Gastrocnemius medialis (tissue), 4 donors: ENCODE measurements around the gene FOXF1.

ENCODE experiments used
- POLR2A ChIP-seq, 2 donors: fragments of 450-650 bp; IDR thresholded peaks; one replicate each; pipeline ENCODE4 v1.6.1; 2017; ENCODE audit warnings: antibody characterized with exemption in 2 of 2, mild to moderate bottlenecking in 2 of 2, moderate library complexity in 2 of 2
- TF ChIP-seq, protein P1 (sequence below), 5 experiments: fragments of 450-650 bp in 3 of 5; fragments of 200-600 bp in 2 of 5; sonication (generic) in 2 of 5; IDR thresholded peaks in 4 of 5; conservative IDR thresholded peaks in 1 of 5; 1 replicate in 4 of 5; 2 replicates in 1 of 5; pipeline ENCODE4 v1.5.1; 2016 to 2019; ENCODE audit warnings: antibody characterized with exemption in 5 of 5, mild to moderate bottlenecking in 3 of 5, moderate library complexity in 3 of 5

DNA sequence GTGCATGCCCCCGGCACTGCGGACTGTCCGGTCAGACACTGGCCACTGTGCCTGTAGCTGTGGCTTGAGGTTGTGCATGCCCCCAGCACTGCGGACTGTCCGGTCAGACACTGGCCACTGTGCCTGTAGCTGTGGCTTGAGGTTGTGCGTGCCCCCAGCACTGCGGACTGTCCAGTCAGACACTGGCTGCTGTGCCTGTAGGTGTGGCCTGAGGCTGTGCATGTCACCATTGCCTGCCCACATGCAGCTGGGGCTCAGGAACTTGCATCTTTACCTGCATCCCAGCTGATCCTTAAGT lies 39.5 kb downstream of the FOXF1 start:
- TF ChIP-seq, protein P1, sequence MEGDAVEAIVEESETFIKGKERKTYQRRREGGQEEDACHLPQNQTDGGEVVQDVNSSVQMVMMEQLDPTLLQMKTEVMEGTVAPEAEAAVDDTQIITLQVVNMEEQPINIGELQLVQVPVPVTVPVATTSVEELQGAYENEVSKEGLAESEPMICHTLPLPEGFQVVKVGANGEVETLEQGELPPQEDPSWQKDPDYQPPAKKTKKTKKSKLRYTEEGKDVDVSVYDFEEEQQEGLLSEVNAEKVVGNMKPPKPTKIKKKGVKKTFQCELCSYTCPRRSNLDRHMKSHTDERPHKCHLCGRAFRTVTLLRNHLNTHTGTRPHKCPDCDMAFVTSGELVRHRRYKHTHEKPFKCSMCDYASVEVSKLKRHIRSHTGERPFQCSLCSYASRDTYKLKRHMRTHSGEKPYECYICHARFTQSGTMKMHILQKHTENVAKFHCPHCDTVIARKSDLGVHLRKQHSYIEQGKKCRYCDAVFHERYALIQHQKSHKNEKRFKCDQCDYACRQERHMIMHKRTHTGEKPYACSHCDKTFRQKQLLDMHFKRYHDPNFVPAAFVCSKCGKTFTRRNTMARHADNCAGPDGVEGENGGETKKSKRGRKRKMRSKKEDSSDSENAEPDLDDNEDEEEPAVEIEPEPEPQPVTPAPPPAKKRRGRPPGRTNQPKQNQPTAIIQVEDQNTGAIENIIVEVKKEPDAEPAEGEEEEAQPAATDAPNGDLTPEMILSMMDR (IDR thresholded peaks at IDR 0.05 in 4 of 5, conservative IDR thresholded peaks at IDR 0.05 in 1 of 5) = no peak
- no peak for TF ChIP-seq POLR2A (IDR thresholded peaks at IDR 0.05)
